ENCODE results near the gene CCDC88A. TPM values are rescaled to one million over a fixed set of nuclear protein-coding genes. Genes with fewer than 3 reads are reported as not detected.
A peak's percentile ranks its signal among the peaks of the same experiment; 100 is the strongest.

Gene CCDC88A
- total RNA-seq, 1 donor from 2014 or later = 86.1 TPM

- DNase-seq (no peak), ATAC-seq (no peak)
- H3K27me3 ChIP-seq = no peaks in the 10 kb centered on the region
- no peaks in the 10 kb centered on the region for H3K4me1 ChIP-seq
- no peaks in the 10 kb centered on the region for H3K9me3 ChIP-seq
- H3K36me3 ChIP-seq = no peaks in the 10 kb centered on the region
- TF ChIP-seq, protein P1, sequence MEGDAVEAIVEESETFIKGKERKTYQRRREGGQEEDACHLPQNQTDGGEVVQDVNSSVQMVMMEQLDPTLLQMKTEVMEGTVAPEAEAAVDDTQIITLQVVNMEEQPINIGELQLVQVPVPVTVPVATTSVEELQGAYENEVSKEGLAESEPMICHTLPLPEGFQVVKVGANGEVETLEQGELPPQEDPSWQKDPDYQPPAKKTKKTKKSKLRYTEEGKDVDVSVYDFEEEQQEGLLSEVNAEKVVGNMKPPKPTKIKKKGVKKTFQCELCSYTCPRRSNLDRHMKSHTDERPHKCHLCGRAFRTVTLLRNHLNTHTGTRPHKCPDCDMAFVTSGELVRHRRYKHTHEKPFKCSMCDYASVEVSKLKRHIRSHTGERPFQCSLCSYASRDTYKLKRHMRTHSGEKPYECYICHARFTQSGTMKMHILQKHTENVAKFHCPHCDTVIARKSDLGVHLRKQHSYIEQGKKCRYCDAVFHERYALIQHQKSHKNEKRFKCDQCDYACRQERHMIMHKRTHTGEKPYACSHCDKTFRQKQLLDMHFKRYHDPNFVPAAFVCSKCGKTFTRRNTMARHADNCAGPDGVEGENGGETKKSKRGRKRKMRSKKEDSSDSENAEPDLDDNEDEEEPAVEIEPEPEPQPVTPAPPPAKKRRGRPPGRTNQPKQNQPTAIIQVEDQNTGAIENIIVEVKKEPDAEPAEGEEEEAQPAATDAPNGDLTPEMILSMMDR (IDR thresholded peaks at IDR 0.05) = no peak
- intact Hi-C loops (cut with DNase I) = no loop called here
- H3K27ac ChIP-seq = no peak overlapping the region
- no peak overlapping the region for H3K4me3 ChIP-seq
Measured at GRCh38 chr2:55428258-55428657, 8.6 kb upstream of the CCDC88A start.

DNA sequence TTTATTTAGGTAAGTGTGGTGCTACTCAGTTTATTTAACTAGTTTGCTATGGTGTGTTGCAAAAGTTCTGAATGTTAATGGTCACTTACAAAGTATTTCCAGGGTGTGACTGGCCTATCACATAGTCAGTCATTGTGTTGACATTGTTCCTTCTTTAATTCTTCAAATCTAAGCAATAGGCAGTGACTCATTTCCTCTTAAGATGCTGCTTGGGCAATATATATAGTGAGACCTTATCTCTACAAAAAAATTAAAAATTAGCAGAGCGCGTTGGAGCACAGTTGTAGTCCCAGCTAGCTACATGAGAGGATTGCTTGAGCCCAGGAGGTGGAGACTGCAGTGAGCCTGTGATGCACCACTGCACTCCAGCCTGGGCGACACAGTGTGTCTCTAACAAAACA is 5.8 kb upstream of the CCDC88A start:
- intact Hi-C loops (cut with DNase I) = no loop called here
- Histone ChIP-seq H3K36me3 (no peaks in the 10 kb centered on the region), H3K9me3 (no peaks in the 10 kb centered on the region), H3K27ac (no peak overlapping the region), H3K4me1 (no peaks in the 10 kb centered on the region), H3K4me3 (no peak overlapping the region), H3K27me3 (no peaks in the 10 kb centered on the region)
- DNase-seq (no peak), ATAC-seq (peak; percentile 86)
- TF ChIP-seq, protein P1 (IDR thresholded peaks at IDR 0.05) = no peak

DNA sequence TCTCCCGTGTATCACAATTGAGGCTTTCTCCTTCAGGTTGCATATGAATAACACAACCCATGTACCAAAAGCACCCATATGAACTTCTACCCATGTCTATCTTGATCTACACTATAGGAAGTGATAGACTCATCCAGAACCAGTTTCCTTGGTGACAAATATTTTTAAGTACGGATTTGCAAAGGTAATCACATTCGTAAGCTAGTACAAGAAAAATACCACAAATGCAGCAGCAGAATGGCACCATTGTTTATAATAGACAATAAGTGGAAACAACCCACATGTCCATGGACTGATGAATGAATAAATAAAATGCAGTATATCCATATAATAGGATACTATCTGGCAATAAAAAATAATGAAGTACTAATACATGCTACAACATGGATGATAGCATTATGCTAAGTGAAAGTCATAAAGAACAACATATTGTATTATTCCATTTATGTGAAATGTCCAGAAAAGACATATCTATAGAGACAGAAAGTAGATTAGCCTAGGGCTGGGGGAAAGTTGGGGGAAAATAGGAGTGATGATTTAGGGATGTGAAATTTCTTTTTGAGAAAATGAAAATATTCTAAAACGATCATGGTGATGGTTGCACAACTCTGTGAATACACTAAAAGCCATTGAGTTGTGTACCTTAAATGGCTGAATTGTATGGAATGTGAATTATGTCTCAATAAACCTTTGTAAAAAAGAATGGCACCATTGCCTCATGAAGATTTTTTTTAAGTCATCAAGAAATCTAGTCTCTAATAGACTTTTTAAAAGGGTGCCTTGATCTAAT is 3.4 kb upstream of the CCDC88A start:
- no peak overlapping the region for H3K4me3 ChIP-seq
- no peaks in the 10 kb centered on the region for H3K27me3 ChIP-seq
- H3K27ac ChIP-seq = no peak overlapping the region
- no peak for DNase-seq
- TF ChIP-seq, protein P1 (IDR thresholded peaks at IDR 0.05) = no peak
- intact Hi-C loops (cut with DNase I) = no loop called here
- H3K4me1 ChIP-seq = no peaks in the 10 kb centered on the region
- H3K9me3 ChIP-seq = no peaks in the 10 kb centered on the region
- ATAC-seq = no peak
- no peaks in the 10 kb centered on the region for H3K36me3 ChIP-seq

GRCh38 chr2:55421326-55421725 is 1.7 kb upstream of the CCDC88A start:
- no peaks in the 10 kb centered on the region for H3K4me1 ChIP-seq
- no peaks in the 10 kb centered on the region for H3K27me3 ChIP-seq
- H3K36me3 ChIP-seq = no peaks in the 10 kb centered on the region
- intact Hi-C loops (cut with DNase I) = no loop called here
- H3K9me3 ChIP-seq = no peaks in the 10 kb centered on the region
- no peak for DNase-seq
- H3K27ac ChIP-seq = no peak overlapping the region
- ATAC-seq = no peak
- no peak overlapping the region for H3K4me3 ChIP-seq
- TF ChIP-seq, protein P1 (IDR thresholded peaks at IDR 0.05) = no peak

GRCh38 chr2:55420871-55421270 is 1.2 kb upstream of the CCDC88A start:
- no peak for DNase-seq
- intact Hi-C loops (cut with DNase I) = no loop called here

More at GRCh38 chr2:55420871-55421270, 1.2 kb upstream of the CCDC88A start:
- Histone ChIP-seq H3K36me3 (no peaks in the 10 kb centered on the region), H3K27ac (no peak overlapping the region), H3K9me3 (no peaks in the 10 kb centered on the region), H3K4me3 (peak overlapping the region; percentile 80), H3K27me3 (no peaks in the 10 kb centered on the region), H3K4me1 (no peaks in the 10 kb centered on the region)
- TF ChIP-seq, protein P1 (IDR thresholded peaks at IDR 0.05) = no peak
- ATAC-seq = no peak
